IPS-18c (cell line): ENCODE measurements around the gene NYAP2.

Experiments used
- H3K4me3 ChIP-seq: 2 replicates; pipeline ENCODE4 v1.7.0; 2013; ENCODE audit warnings: low read depth, mild to moderate bottlenecking, low read length, moderate library complexity; ENCODE audit not compliant: insufficient read depth
- H3K9me3 ChIP-seq: one replicate; pipeline ENCODE4 v1.6.1; 2013; ENCODE audit warnings: mild to moderate bottlenecking, low read length, moderate library complexity; ENCODE audit not compliant: control insufficient read depth, insufficient read depth

Gene NYAP2

GRCh38 chr2:225501022-225501421 lies 101.5 kb downstream of the NYAP2 start:
- no peaks in the 10 kb centered on the region for H3K9me3 ChIP-seq
- H3K4me3 ChIP-seq, result no peak overlapping the region

GRCh38 chr2:225502971-225503370 lies 103.5 kb downstream of the NYAP2 start:
- Histone ChIP-seq H3K4me3 (no peak overlapping the region), H3K9me3 (no peaks in the 10 kb centered on the region)

GRCh38 chr2:225510796-225511195 lies 111.3 kb downstream of the NYAP2 start:
- Histone ChIP-seq H3K9me3 (peaks cover 2% of the 10 kb centered on the region), H3K4me3 (no peak overlapping the region)

- H3K4me3 ChIP-seq, result no peak overlapping the region
- H3K9me3 ChIP-seq, result peaks cover 2% of the 10 kb centered on the region
Measured at GRCh38 chr2:225512469-225512868, 113.0 kb downstream of the NYAP2 start.

GRCh38 chr2:225512876-225513540 lies 113.5 kb downstream of the NYAP2 start:
- no peak overlapping the region for H3K4me3 ChIP-seq
- H3K9me3 ChIP-seq, result peaks cover 2% of the 10 kb centered on the region

- Histone ChIP-seq H3K4me3 (no peak overlapping the region), H3K9me3 (no peaks in the 10 kb centered on the region)
Measured at GRCh38 chr2:225515033-225515432, 115.5 kb downstream of the NYAP2 start.

GRCh38 chr2:225526760-225527390 lies 127.4 kb downstream of the NYAP2 start:
- no peaks in the 10 kb centered on the region for H3K9me3 ChIP-seq

GRCh38 chr2:225531559-225531958 lies 132.0 kb downstream of the NYAP2 start:
- no peaks in the 10 kb centered on the region for H3K9me3 ChIP-seq
- H3K4me3 ChIP-seq, result no peak overlapping the region

More at GRCh38 chr2:225526760-225527390, 127.4 kb downstream of the NYAP2 start:
- no peak overlapping the region for H3K4me3 ChIP-seq

GRCh38 chr2:225532096-225532495 lies 132.6 kb downstream of the NYAP2 start:
- Histone ChIP-seq H3K9me3 (no peaks in the 10 kb centered on the region), H3K4me3 (no peak overlapping the region)

GRCh38 chr2:225534037-225534436 lies 134.5 kb downstream of the NYAP2 start:
- Histone ChIP-seq H3K9me3 (no peaks in the 10 kb centered on the region), H3K4me3 (no peak overlapping the region)

- Histone ChIP-seq H3K4me3 (no peak overlapping the region), H3K9me3 (no peaks in the 10 kb centered on the region)
Measured at GRCh38 chr2:225534697-225535096, 135.2 kb downstream of the NYAP2 start.

GRCh38 chr2:225536036-225536435 lies 136.5 kb downstream of the NYAP2 start:
- H3K9me3 ChIP-seq, result no peaks in the 10 kb centered on the region
- no peak overlapping the region for H3K4me3 ChIP-seq

- Histone ChIP-seq H3K9me3 (no peaks in the 10 kb centered on the region), H3K4me3 (no peak overlapping the region)
Measured at GRCh38 chr2:225543626-225544025, 144.1 kb downstream of the NYAP2 start.

- H3K9me3 ChIP-seq, result no peaks in the 10 kb centered on the region
- no peak overlapping the region for H3K4me3 ChIP-seq
Measured at GRCh38 chr2:225556461-225556860, 157.0 kb downstream of the NYAP2 start.

GRCh38 chr2:225558399-225559071 lies 159.0 kb downstream of the NYAP2 start:
- no peaks in the 10 kb centered on the region for H3K9me3 ChIP-seq

GRCh38 chr2:225559072-225559415 lies 159.5 kb downstream of the NYAP2 start:
- no peak overlapping the region for H3K4me3 ChIP-seq
- H3K9me3 ChIP-seq, result no peaks in the 10 kb centered on the region

More at GRCh38 chr2:225558399-225559071, 159.0 kb downstream of the NYAP2 start:
- no peak overlapping the region for H3K4me3 ChIP-seq

- peaks cover 4% of the 10 kb centered on the region for H3K9me3 ChIP-seq
Measured at GRCh38 chr2:225566798-225567197, 167.3 kb downstream of the NYAP2 start.

GRCh38 chr2:225569995-225570394 lies 170.5 kb downstream of the NYAP2 start:
- Histone ChIP-seq H3K9me3 (peaks cover 5% of the 10 kb centered on the region), H3K4me3 (no peak overlapping the region)

More at GRCh38 chr2:225566798-225567197, 167.3 kb downstream of the NYAP2 start:
- H3K4me3 ChIP-seq, result no peak overlapping the region
